HT-29 (cell line): ENCODE data around the gene PSIP1. TPM values are rescaled to one million over a fixed set of nuclear protein-coding genes. Genes with fewer than 3 reads are reported as not detected.
"Not testable (repeated sequence)": the region's sequence is repeated elsewhere in the genome, so short reads cannot be mapped to it uniquely, and the experiment has no call there.

ENCODE experiments used
- DNase-seq: peaks from one replicate; pipeline ENCODE4 v3.0.0-alpha.2; 2015; ENCODE audit warnings: low spot score
- total RNA-seq: library from RNA; depleted of rRNA; stranded (reverse); fragments of >200 nt; shearing (Covaris generic); gene quantifications from 2 replicates; pipeline ENCODE4 v1.2.3, GENCODE V29; 2014

Gene PSIP1
- total RNA-seq, 1 experiment from 2014 or later: 27.0 TPM

GRCh38 chr9:15505921-15506320, 4.8 kb downstream of the PSIP1 start:
- no peak for DNase-seq

DNA sequence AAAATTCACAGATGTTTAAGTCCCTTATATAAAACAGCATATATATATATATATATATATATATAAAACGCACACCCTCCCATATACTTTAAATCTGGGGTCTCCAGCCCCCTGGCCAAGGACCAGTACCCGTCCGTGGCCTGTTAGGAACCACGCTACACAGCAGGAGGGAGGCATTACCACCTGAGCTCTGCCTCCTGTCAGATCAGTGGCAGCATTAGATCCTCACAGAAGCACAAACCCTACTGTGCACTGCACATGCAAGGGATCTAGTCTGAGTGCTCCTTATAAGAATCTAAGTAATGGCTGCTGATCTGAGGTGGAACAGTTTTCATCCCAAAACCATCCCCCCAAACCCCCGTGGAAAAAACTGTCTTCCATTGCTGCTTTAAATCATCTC, 9.0 kb downstream of the PSIP1 start:
- DNase-seq: no peak

- DNase-seq: no peak
Measured at GRCh38 chr9:15501179-15501578, 9.6 kb downstream of the PSIP1 start.

- no peak for DNase-seq
Measured at GRCh38 chr9:15499139-15499538, 11.6 kb downstream of the PSIP1 start.

- no peak for DNase-seq
Measured at GRCh38 chr9:15498246-15498995, 12.3 kb downstream of the PSIP1 start.

DNA sequence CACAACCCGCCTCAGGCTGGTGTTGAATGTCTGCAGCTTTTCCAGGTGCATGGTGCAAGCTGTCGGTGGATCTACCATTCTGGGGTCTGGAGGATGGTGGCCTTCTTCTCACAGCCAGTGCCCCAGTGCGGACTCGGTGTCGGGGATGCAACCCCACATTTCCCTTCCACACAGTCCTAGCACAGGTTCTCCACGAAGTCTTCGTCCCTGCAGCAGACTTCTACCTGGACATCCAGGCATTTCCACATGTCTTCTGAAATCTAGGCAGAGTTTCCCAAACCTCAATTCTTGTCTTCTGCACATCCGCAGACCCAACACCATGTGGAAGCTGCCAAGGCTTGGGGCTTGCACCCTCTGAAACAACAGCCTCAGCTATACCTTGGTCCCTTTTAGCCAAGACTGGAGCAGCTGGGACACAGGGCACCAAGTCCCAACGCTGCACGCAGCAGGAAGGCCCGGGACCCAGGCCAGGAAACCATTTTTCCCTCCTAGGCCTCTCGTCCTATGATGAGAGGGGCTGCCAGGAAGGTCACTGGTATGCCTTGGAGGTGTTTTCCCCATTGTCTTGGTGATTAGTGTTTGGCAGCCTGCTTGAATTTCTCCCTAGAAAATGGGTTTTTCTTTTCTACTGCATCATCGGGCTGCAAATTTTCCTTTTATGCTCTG, 18.2 kb downstream of the PSIP1 start:
- no peak for DNase-seq

DNA sequence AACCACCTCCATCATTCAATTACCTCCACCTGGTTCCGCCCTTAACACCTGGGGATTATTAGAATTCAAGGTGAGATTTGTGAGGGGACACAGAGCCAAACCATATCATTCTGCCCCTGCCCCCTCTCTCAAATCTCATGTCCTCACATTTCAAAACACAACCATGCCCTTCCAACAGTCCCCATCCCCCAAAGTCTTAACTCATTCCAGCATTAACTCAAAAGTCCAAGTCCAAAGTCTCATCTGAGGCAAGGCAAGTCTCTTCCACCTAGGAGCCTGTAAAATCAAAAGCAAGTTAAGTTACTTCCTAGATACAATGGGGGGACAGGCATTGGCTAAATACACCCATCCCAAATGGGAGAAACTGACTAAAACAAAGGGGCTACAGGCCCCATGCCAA, 18.8 kb downstream of the PSIP1 start:
- DNase-seq: no peak

DNA sequence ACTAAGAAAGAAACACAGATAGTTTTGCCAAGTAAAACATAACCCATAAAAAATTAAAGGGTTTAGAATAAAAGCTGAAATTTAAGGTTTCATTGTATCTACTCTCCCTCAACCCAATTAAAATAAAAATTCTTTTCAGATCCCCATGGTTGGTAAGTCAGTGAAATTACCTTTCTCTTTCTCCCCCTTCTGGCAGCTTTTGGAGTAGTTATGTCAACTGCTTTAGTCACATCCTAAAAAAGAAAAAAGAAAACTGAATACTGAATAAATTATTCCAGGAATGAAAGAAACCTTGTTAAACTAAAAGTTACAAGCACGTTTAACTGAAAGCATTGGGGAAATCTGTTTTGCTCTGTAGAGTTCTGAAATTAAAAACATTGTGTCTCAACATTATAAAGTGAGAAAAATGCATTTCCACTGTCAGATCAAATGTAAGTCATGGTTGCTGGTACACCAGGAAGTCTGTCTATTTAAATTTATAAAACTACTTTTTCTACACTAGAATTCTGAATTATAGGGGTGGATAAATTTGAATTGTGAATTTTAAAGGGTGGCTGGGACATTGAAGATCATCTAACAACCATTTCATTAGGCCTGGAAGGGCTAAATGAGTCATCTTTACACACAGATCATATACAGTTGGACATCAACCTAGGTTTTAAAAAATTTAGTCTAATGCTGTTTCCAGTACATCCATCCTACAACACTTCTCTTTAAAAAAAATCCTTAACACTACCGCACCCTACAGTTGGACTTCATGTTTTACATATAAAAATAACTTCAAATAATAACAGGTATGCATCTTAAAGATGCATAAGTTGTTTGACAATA, 24.7 kb downstream of the PSIP1 start:
- DNase-seq: peak; percentile 39

- no peak for DNase-seq
Measured at GRCh38 chr9:15484802-15485201, 26.0 kb downstream of the PSIP1 start.

DNA sequence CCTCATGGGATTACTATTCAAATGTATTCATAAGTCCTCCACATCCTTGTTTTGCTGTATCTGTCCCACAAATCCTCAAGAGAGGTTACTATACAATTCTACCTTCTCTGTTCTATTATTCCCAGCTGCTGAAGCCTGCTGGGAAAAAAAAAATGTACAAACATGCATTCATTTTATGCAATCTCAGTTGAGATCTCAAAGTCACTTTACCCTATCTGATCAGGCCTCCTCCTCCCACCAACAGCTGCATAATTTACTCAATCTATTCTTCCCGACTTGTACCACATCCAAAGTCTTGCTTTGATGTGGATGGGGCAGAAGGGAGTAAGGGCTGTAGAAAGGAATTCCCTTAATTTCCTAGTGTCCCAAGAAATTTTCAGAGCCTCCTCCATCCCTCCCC, 28.6 kb downstream of the PSIP1 start:
- no peak for DNase-seq

DNA sequence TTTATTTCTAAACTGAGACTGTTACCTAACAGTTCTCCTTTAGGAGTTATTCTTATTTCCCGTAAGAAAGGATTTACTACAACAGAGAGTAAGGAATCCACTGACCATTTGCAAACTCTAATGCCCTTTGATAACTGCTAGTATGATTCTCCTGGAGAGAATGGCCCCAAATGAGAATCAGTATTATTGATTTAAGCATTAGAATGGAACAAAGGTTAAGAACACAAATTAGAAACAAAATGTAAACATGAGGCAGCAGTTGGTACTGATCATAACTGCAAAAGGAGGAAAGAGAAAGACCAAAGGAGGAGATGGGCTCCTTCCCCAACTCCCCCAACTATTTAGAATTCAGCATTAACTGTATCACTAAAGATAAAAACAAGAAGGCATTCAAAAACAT, 30.7 kb downstream of the PSIP1 start:
- DNase-seq: no peak

DNA sequence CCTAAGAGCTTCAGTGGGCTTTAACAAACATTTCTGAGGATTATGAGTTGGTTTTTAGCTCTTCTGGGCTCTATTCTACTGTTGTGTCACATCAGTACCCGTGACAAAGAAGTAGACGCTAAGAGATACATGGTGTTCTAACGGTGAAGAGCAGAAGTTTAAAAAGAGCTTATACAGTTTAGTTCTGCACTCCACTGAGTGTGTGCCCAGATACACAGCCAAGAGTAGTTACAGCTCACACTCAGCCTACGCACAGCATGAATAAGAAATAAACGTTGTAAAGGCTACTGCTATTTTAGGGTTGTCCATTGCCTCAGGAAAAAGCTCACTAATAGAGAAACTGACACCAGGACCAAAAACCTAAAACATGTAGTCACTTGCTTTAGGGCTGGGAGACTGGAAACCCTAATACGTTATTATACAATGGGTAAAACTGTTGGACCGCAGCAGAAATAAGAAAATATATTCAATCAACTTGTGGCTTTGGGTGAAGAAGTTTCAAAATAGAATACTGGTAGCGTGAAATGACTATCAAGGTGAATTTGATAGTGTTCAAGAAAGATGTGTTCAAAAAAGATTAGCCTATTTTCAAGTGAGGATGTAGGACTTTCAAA, 34.7 kb downstream of the PSIP1 start:
- no peak for DNase-seq

GRCh38 chr9:15469862-15470261, 40.9 kb downstream of the PSIP1 start:
- DNase-seq: no peak

GRCh38 chr9:15469406-15469805, 41.4 kb downstream of the PSIP1 start:
- no peak for DNase-seq

DNA sequence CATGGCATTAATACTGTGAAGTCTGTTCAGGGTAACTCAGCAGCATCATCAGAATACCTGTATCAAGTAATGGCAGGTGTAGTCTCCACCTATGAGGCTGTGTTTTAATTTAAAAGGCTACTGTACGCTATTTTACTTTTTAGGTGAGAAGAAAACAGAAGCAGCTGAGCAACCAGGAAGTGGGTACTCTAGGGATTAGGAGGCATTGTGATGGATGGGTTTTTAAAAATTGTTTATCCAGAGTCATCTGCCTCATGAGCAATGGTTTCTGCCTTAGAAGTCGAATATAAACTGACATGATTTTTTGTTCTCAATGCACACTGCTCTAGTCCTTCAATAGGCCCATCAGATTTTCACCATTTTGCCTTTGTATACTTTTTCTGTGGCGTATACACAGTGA, 42.6 kb downstream of the PSIP1 start:
- DNase-seq: no peak

DNA sequence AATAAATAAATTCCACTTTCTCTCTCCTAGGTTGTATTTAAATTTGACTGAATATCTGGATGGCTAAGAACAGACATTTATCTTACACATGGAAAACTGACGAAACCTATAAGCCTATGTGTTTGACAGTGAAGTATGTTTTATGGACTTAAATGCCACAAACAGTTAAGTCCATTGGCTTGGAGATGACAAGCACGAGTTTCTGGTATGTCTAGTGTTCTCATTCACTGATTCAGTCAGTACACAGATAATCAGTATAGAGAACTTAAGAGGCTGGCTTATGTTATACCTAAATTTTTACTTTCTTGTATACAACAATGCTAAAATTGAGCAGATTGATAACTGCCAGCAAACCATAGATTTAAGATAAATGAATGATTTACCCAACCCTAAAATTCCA, 49.2 kb downstream of the PSIP1 start:
- DNase-seq: no peak

DNA sequence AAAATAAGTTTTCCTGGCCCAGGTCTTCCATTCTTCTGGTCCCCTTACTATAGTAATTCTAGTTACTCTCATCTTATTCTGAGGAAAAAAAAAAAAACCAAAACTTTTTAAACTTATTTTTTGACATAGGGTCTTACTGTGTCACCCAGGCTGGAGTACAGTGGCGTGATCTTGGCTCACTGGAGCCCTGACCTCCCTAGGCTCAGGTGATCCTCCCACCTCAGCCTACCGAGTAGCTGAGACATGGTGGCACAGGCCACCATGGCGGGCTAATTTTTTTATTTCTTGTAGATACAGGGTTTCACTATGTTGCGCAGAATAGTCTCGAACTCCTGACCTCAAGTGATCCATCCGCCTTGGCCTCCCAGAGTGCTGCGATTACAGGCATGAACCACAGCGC, 49.7 kb downstream of the PSIP1 start:
- no peak for DNase-seq

- DNase-seq: no peak
Measured at GRCh38 chr9:15453956-15454355, 56.8 kb downstream of the PSIP1 start.

DNA sequence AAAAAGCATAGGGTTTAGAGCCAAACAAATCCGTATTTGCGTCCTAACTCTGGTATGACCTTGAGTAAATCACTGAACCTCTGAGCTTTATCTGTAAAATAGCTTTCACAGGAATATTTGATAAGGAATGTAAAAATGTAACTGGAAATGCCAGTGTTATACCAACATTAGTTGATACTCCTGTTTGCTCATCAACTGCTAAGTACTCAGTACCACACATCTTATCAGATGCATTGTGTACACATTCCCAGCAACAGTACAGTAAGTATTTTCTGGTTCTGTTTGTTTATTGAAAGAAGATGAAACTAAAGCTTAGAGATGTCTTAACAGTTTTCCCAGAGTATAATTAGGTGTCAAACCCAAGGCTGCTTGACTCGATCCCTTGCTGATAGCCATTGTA, 66.6 kb downstream of the PSIP1 start:
- no peak for DNase-seq

DNA sequence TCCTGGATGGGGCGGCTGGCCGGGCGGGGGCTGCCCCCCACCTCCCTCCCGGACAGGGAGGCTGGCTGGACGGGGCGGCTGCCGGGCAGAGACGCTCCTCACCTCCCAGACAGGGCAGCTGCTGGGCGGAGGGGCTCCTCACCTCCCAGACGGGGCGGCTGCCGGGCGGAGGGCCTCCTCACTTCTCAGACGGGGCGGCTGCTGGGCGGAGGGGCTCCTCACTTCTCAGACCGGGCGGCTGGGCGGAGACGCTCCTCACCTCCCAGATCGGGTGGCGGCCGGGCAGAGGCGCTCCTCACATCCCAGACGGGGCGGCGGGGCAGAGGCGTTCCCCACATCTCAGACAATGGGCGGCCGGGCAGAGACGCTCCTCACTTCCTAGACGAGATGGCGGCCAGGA, 68.5 kb downstream of the PSIP1 start:
- DNase-seq: not testable (repeated sequence)

- not testable (repeated sequence) for DNase-seq
Measured at GRCh38 chr9:15441841-15442240, 68.9 kb downstream of the PSIP1 start.

GRCh38 chr9:15438891-15439290, 71.9 kb downstream of the PSIP1 start:
- no peak for DNase-seq
